ENCODE results near the gene CFDP1. TPM values are rescaled to one million over a fixed set of nuclear protein-coding genes. Genes with fewer than 3 reads are reported as not detected.
A peak's percentile ranks its signal among the peaks of the same experiment; 100 is the strongest.

The CFDP1 gene
- total RNA-seq, 2 donors from 2014 or later: 25.2 to 33.6 TPM

GRCh38 chr16:75420987-75421819, 12.1 kb downstream of the CFDP1 start:
- TF ChIP-seq, protein P1, sequence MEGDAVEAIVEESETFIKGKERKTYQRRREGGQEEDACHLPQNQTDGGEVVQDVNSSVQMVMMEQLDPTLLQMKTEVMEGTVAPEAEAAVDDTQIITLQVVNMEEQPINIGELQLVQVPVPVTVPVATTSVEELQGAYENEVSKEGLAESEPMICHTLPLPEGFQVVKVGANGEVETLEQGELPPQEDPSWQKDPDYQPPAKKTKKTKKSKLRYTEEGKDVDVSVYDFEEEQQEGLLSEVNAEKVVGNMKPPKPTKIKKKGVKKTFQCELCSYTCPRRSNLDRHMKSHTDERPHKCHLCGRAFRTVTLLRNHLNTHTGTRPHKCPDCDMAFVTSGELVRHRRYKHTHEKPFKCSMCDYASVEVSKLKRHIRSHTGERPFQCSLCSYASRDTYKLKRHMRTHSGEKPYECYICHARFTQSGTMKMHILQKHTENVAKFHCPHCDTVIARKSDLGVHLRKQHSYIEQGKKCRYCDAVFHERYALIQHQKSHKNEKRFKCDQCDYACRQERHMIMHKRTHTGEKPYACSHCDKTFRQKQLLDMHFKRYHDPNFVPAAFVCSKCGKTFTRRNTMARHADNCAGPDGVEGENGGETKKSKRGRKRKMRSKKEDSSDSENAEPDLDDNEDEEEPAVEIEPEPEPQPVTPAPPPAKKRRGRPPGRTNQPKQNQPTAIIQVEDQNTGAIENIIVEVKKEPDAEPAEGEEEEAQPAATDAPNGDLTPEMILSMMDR (IDR thresholded peaks at IDR 0.05): no peak
- no peak overlapping the region for H3K27ac ChIP-seq
- no peaks in the 10 kb centered on the region for H3K9me3 ChIP-seq
- H3K4me1 ChIP-seq: peaks cover 0 to 27% of the 10 kb centered on the region in 2 donors
- H3K4me3 ChIP-seq: no peak overlapping the region
- H3K27me3 ChIP-seq: no peaks in the 10 kb centered on the region
- peak; percentile 81 for DNase-seq (ENCODE audit: low spot score)
- H3K36me3 ChIP-seq: no peaks in the 10 kb centered on the region

DNA sequence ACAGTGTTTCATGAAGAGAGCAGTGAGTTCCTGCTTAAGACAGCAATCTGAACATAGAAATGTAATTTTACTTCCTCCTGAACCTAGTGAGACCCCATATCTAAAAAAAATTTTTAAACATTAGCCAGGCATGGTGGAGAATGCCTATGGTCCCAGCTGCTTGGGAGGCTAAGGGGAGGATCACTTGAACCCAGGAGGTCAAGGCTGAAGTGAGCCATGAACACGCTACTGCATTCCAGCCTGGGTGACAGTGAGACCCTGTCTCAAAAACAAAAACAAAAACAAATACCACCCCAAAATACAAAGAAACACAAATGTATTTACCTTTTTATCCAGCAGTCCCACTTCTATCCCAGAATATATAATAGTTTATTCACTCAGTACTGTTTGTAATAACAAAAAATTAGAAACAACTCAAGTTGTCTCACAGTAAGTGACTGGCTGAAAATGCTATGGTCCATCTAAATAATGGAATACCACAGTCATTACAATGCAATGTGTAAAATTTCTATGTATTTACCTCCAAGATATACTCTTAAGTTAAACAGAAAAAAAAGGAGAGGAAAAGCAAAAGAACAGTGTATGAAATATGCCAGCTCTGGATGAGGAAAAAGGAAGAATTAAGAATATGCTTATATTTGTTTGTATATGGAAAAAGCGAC, 16.3 kb downstream of the CFDP1 start:
- TF ChIP-seq, protein P1 (IDR thresholded peaks at IDR 0.05): no peak
- no peak overlapping the region for H3K27ac ChIP-seq
- no peak overlapping the region for H3K4me3 ChIP-seq
- H3K9me3 ChIP-seq: no peaks in the 10 kb centered on the region
- no peaks in the 10 kb centered on the region for H3K27me3 ChIP-seq
- H3K36me3 ChIP-seq: peaks cover 6% of the 10 kb centered on the region
- H3K4me1 ChIP-seq: peaks cover 0 to 19% of the 10 kb centered on the region in 2 donors
- DNase-seq (ENCODE audit: low spot score): no peak

DNA sequence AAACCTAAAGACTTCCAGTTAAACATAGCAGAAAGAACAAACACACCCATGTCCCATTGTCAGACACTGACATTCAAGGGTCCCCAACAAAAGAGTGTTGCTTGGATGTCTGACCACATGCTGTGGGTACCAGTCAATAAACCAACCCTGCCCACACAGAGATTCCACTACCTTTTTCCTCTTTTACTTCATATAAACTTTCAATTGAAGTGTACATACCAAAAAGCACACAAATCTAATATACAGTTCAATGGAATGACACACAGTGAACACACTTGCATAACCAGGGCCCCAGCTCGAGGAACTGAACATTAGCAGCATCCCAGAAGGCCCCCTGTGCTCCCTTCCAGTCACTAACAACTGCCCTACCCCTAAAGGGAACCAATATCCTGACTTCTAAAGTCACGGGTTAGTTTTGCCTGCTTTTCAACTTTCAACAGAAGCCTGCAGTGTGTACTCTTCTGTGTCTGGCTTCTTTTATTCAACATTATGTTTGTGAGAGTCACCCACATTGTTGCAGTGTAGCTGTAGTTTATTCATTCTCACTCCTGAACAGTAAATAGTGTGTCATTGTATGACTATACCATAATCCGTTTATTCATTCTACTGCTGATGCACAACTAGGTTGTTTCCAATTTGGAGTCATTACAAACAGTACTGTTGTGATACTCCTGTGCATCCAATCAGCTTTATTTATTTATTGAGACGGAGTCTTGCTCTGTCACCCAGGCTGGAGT, 18.0 kb downstream of the CFDP1 start:
- Histone ChIP-seq H3K27ac (no peak overlapping the region), H3K27me3 (no peaks in the 10 kb centered on the region), H3K4me1 (peaks cover 0 to 6% of the 10 kb centered on the region in 2 donors), H3K36me3 (peaks cover 18% of the 10 kb centered on the region), H3K9me3 (no peaks in the 10 kb centered on the region), H3K4me3 (no peak overlapping the region)
- TF ChIP-seq, protein P1 (IDR thresholded peaks at IDR 0.05): no peak
- no peak for DNase-seq (ENCODE audit: low spot score)

DNA sequence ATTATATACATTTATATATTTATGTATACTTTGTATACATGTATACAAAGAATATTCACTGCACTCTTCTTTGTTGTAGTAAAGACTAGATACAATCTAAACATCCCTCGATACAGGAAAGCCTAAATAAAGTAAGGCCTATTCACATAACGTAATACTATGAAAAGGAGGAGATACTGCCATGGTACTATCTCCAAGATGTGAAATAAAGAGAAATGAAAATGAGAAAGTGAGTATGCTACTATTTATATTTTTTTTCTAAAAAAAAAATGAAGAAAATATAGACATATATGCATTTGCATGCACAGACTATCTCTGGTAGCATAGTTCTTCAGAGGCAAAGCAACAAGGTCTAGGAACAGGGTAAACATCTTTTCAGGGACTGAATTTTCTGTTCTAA, 19.4 kb downstream of the CFDP1 start:
- no peaks in the 10 kb centered on the region for H3K27me3 ChIP-seq
- no peak overlapping the region for H3K27ac ChIP-seq
- no peaks in the 10 kb centered on the region for H3K9me3 ChIP-seq
- peaks cover 18% of the 10 kb centered on the region for H3K36me3 ChIP-seq
- H3K4me1 ChIP-seq: no peaks in the 10 kb centered on the region
- no peak for DNase-seq (ENCODE audit: low spot score)
- TF ChIP-seq, protein P1 (IDR thresholded peaks at IDR 0.05): no peak
- no peak overlapping the region for H3K4me3 ChIP-seq

DNA sequence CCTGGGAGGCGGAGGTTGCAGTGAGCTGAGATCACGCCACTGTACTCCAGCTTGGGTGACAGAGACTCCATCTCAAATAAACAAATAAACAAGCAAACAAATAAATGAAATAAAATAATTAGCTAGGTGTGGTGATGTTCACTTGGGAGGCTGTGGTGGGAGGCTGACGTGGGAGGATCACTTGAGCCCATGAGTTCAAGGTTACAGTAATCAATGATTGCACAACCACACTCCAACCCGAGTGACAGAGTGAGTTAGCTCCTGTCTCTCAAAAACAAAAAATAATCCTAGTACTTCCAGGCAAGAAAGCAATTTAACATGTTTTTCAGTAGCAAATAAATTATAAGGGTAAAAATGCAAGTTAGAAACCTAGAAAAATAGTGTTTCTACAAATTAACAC, 26.4 kb downstream of the CFDP1 start:
- no peak for DNase-seq (ENCODE audit: low spot score)
- H3K9me3 ChIP-seq: no peaks in the 10 kb centered on the region
- H3K4me3 ChIP-seq: no peak overlapping the region
- H3K27me3 ChIP-seq: no peaks in the 10 kb centered on the region
- peaks cover 0 to 10% of the 10 kb centered on the region in 2 donors for H3K4me1 ChIP-seq
- H3K36me3 ChIP-seq: peaks cover 29% of the 10 kb centered on the region
- TF ChIP-seq, protein P1 (IDR thresholded peaks at IDR 0.05): no peak
- H3K27ac ChIP-seq: no peak overlapping the region
